Body of pancreas (tissue), 4 donors: ENCODE data around the gene BRF1.
A peak's percentile ranks its signal among the peaks of the same experiment; 100 is the strongest.

Experiments used
- CTCF ChIP-seq, 7 experiments: fragments of 450-650 bp in 4 of 7; fragments of 200-600 bp in 3 of 7; sonication (generic) in 3 of 7; IDR thresholded peaks; one replicate each; pipeline ENCODE4 v1.5.1; 2016 to 2019; ENCODE audit warnings: antibody characterized with exemption in 7 of 7
- POLR2A ChIP-seq, 3 donors: fragments of 450-650 bp; IDR thresholded peaks; one replicate each; pipeline ENCODE4 v1.6.1; 2016; ENCODE audit warnings: antibody characterized with exemption in 3 of 3, mild to moderate bottlenecking in 2 of 3

- TF ChIP-seq POLR2A (IDR thresholded peaks at IDR 0.05) (no peak), CTCF (IDR thresholded peaks at IDR 0.05) (peak in 1 of 7 experiments; percentile 15)
Measured at GRCh38 chr14:105204206-105204930, 96.4 kb downstream of the BRF1 start.
